HepG2 (cell line): ENCODE data around the gene DNM3. TPM values are rescaled to one million over a fixed set of nuclear protein-coding genes. Genes with fewer than 3 reads are reported as not detected.

Experiments used
- ATAC-seq: fragments of 200-7000 bp; cut with Tn5 transposase; 3 replicates; pipeline ENCODE4 v1.9.1; 2020; ENCODE audit warnings: mild to moderate bottlenecking, moderate library complexity
- BruUV-seq: library from RNA; stranded (reverse); fragments of 400-500 nt; replicated peaks from 2 replicates; lab custom pipeline; 2021; lab: Mats Ljungman, UMichigan
- CTCF ChIA-PET: fragments of 300-600 bp; formaldehyde crosslinking; extraction: SDS; loops from one replicate; lab custom pipeline; 2021; ENCODE audit warnings: low total read pairs, inconsistent platforms, low intra/inter-chr PET ratio; lab: Yijun Ruan, JAX
- POLR2A ChIA-PET: fragments of 350-600 bp; sonication (Branson Sonifier 250); formaldehyde crosslinking; loops from one replicate; lab custom pipeline; 2020; ENCODE audit warnings: antibody characterized with exemption, inconsistent platforms; lab: Yijun Ruan, JAX
- DNase-seq: peaks from one replicate; pipeline ENCODE4 v3.0.0-alpha.2; 2015; ENCODE audit warnings: low spot score
- FAIRE-seq: peaks from 3 replicates; lab custom pipeline; 2011; peaks lifted over from hg19 to GRCh38; lab: Jason Lieb, UNC
- H2AFZ ChIP-seq: one replicate; pipeline ENCODE4 v1.6.1; 2011; ENCODE audit warnings: low read length, inconsistent platforms
- H3K27ac ChIP-seq: fragments of 300-600 bp; 3 replicates; pipeline ENCODE4 v1.8.0; 2011; ENCODE audit warnings: mixed run types, mild to moderate bottlenecking, mixed read lengths, low read length, inconsistent platforms; ENCODE audit not compliant: insufficient read depth; ENCODE audit errors: extremely low read length
- H3K27me3 ChIP-seq, 2 experiments: fragments of 200-600 bp in 1 of 2; 2 replicates in 1 of 2; 3 replicates in 1 of 2; pipeline versions ENCODE4 v1.6.0 to v1.8.0; 2011; ENCODE audit warnings: low read length in 2 of 2, mild to moderate bottlenecking in 2 of 2, moderate library complexity in 2 of 2, inconsistent platforms in 1 of 2; ENCODE audit not compliant: insufficient read depth in 2 of 2, control insufficient read depth in 1 of 2
- H3K36me3 ChIP-seq, 2 experiments: fragments of 200-600 bp in 1 of 2; replicated peaks in 1 of 2; 2 replicates in 1 of 2; 3 replicates in 1 of 2; pipeline versions ENCODE4 v1.5.1 to v1.8.0; 2011; ENCODE audit warnings: low read length in 2 of 2, inconsistent platforms in 1 of 2; ENCODE audit not compliant: insufficient read depth in 2 of 2, control insufficient read depth in 1 of 2
- H3K4me1 ChIP-seq: 2 replicates; pipeline ENCODE4 v1.5.1; 2012; ENCODE audit warnings: low read length, inconsistent platforms; ENCODE audit not compliant: insufficient read depth
- H3K4me2 ChIP-seq: 2 replicates; pipeline ENCODE4 v1.6.0; 2011; ENCODE audit warnings: low read depth, low read length, inconsistent platforms
- H3K4me3 ChIP-seq, 3 experiments: fragments of 200-600 bp in 1 of 3; sonication (generic), shearing (Covaris generic) in 1 of 3; replicated peaks in 1 of 3; 2 replicates each; pipeline ENCODE4 v1.5.1; 2011 to 2016; ENCODE audit warnings: low read length in 3 of 3, inconsistent platforms in 2 of 3, low read depth in 2 of 3, mild to moderate bottlenecking in 2 of 3, control low read depth in 1 of 3, mixed read lengths in 1 of 3; ENCODE audit not compliant: insufficient read depth in 1 of 3
- H3K79me2 ChIP-seq: one replicate; pipeline ENCODE4 v1.6.1; 2011; ENCODE audit warnings: low read length, inconsistent platforms; ENCODE audit not compliant: insufficient read depth
- H3K9ac ChIP-seq: 2 replicates; pipeline ENCODE4 v1.6.0; 2011; ENCODE audit warnings: mild to moderate bottlenecking, low read depth, low read length, inconsistent platforms; ENCODE audit not compliant: insufficient read depth
- H3K9me3 ChIP-seq: 2 replicates; pipeline ENCODE4 v1.5.1; 2012; ENCODE audit warnings: mild to moderate bottlenecking, low read length
- H4K20me1 ChIP-seq: 2 replicates; pipeline ENCODE4 v1.6.0; 2011; ENCODE audit warnings: inconsistent platforms, mild to moderate bottlenecking, low read length, moderate library complexity; ENCODE audit not compliant: insufficient read depth
- ARNT2 ChIP-seq: sonication (generic); formaldehyde crosslinking; IDR thresholded peaks from 2 replicates; pipeline ENCODE4 v1.8.0; 2022; ENCODE audit warnings: mild to moderate bottlenecking, low read depth, missing genetic modification reagents, moderate library complexity
- ESRRA ChIP-seq: sonication (generic); formaldehyde crosslinking; IDR thresholded peaks from 2 replicates; pipeline ENCODE4 v1.5.1; 2020; ENCODE audit warnings: mild to moderate bottlenecking, low read depth, missing genetic modification reagents
- MTF1 ChIP-seq: sonication (generic); formaldehyde crosslinking; IDR thresholded peaks from 2 replicates; pipeline ENCODE4 v1.5.0; 2020; ENCODE audit warnings: missing genetic modification reagents
- NFE2 ChIP-seq: sonication (generic); formaldehyde crosslinking; IDR thresholded peaks from 2 replicates; pipeline ENCODE4 v1.4.0; 2020; ENCODE audit warnings: missing genetic modification reagents
- ONECUT2 ChIP-seq: sonication (generic); formaldehyde crosslinking; IDR thresholded peaks from 2 replicates; pipeline ENCODE4 v1.4.0; 2020; ENCODE audit warnings: missing genetic modification reagents
- SATB2 ChIP-seq: sonication (generic); formaldehyde crosslinking; IDR thresholded peaks from 2 replicates; pipeline ENCODE4 v1.5.0; 2020; ENCODE audit warnings: missing genetic modification reagents
- TBL1XR1 ChIP-seq: fragments of 150-350 bp; IDR thresholded peaks from 2 replicates; pipeline ENCODE4 v1.6.1; 2014; ENCODE audit warnings: borderline replicate concordance, low read length; ENCODE audit not compliant: partially characterized antibody
- TMF1 ChIP-seq: sonication (generic); formaldehyde crosslinking; IDR thresholded peaks from 2 replicates; pipeline ENCODE4 v1.8.1; 2022; ENCODE audit warnings: low read depth, missing genetic modification reagents
- ZNF30 ChIP-seq: sonication (generic); formaldehyde crosslinking; IDR thresholded peaks from 2 replicates; pipeline ENCODE4 v1.5.0; 2020; ENCODE audit warnings: mild to moderate bottlenecking, missing genetic modification reagents
- ZNF333 ChIP-seq: sonication (generic); formaldehyde crosslinking; IDR thresholded peaks from 2 replicates; pipeline ENCODE4 v1.4.0; 2020; ENCODE audit warnings: mild to moderate bottlenecking, missing genetic modification reagents, borderline replicate concordance
- ZNF34 ChIP-seq: sonication (generic); formaldehyde crosslinking; IDR thresholded peaks from 2 replicates; pipeline ENCODE4 v1.4.0; 2020; ENCODE audit warnings: mild to moderate bottlenecking, missing genetic modification reagents, borderline replicate concordance
- ZNF432 ChIP-seq: sonication (generic); formaldehyde crosslinking; IDR thresholded peaks from 2 replicates; pipeline ENCODE4 v1.5.0; 2020; ENCODE audit warnings: missing genetic modification reagents, mild to moderate bottlenecking, borderline replicate concordance
- ZNF441 ChIP-seq: sonication (generic); formaldehyde crosslinking; IDR thresholded peaks from 2 replicates; pipeline ENCODE4 v1.7.0; 2021; ENCODE audit warnings: missing genetic modification reagents, borderline replicate concordance
- ZNF569 ChIP-seq: sonication (generic); formaldehyde crosslinking; IDR thresholded peaks from 2 replicates; pipeline ENCODE4 v1.5.0; 2020; ENCODE audit warnings: mild to moderate bottlenecking, missing genetic modification reagents, moderate library complexity, borderline replicate concordance
- ZNF652 ChIP-seq: IDR thresholded peaks from 2 replicates; pipeline ENCODE4 v1.6.1; 2016; ENCODE audit warnings: low read depth, borderline replicate concordance
- ZNF883 ChIP-seq: sonication (generic); formaldehyde crosslinking; IDR thresholded peaks from 2 replicates; pipeline ENCODE4 v1.5.1; 2020; ENCODE audit warnings: mild to moderate bottlenecking, missing genetic modification reagents; ENCODE audit errors: not compliant biosample characterization
- in situ Hi-C: cut with HindIII; loops from 2 replicates; pipeline ENCODE4 v1.10.0; 2017; ENCODE audit warnings: low pct_unique_long_range_greater_than_20kb; ENCODE audit not compliant: extremely low pct_ligation_motif_present
- intact Hi-C: fragments of 100-400 bp; cut with micrococcal nuclease; formaldehyde crosslinking; loops from one replicate; pipeline ENCODE4 v1.10.0; 2022; ENCODE audit not compliant: unreplicated experiment
- polyA plus RNA-seq, 8 experiments: library from polyadenylated mRNA; depleted of rRNA in 3 of 8; stranded (reverse) in 7 of 8; unstranded in 1 of 8; fragments of >200 nt; fragmentation: Illumina TruSeq in 4 of 8; extraction: Trizol in 4 of 8; gene quantifications; 2 replicates each; pipeline versions ENCODE4 v1.2.1 to v1.2.3, GENCODE V29; 2011 to 2016; ENCODE audit warnings: low read depth in 4 of 8, missing spikeins in 1 of 8, mixed read lengths in 1 of 8; ENCODE audit not compliant: insufficient read depth in 1 of 8
- total RNA-seq, 5 experiments: library from RNA; depleted of rRNA; stranded (reverse); fragments of >200 nt; fragmentation: Illumina TruSeq; extraction: Trizol; gene quantifications; 2 replicates each; pipeline ENCODE4 v1.2.3, GENCODE V29; 2016; ENCODE audit warnings: low read depth in 1 of 5
- TF ChIP-seq, protein P1 (sequence below): sonication (generic); formaldehyde crosslinking; IDR thresholded peaks from 2 replicates; pipeline ENCODE4 v1.8.0; 2022; ENCODE audit warnings: mild to moderate bottlenecking, missing genetic modification reagents
- TF ChIP-seq, protein P2 (sequence below): sonication (generic); formaldehyde crosslinking; IDR thresholded peaks from 2 replicates; pipeline ENCODE4 v1.4.0; 2020; ENCODE audit warnings: missing genetic modification reagents

The DNM3 gene
- total and polyA plus RNA-seq, 2 of the 13 experiments (the other 11 are each of a cell fraction or from before 2014, with no cell fraction given): 0.05 TPM; not detected in 1

DNA sequence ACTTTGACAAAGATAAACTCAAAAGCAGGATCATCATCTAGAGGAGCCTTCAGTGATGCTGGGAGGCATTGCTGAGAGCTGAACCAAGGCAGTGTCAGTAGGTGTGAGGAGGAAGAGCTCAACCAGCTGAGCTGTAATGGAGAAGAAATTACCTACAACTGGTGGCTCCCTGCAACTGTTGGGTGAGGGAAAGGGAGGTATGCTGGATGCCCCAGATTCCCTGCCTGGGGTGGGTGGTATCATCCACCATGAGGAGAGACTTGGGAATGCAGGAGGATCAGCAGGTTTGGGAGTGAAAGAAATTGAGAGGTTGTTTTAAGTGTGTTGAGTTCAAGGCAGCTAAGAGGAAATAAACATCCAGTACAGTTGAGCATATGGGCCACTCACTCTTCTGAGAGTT lies 199.8 kb downstream of the DNM3 start:
- Histone ChIP-seq H3K9me3 (no peaks in the 10 kb centered on the region), H3K36me3 (no peaks in the 10 kb centered on the region), H3K79me2 (no peaks in the 10 kb centered on the region), H3K4me2 (no peak overlapping the region), H3K27me3 (no peaks in the 10 kb centered on the region), H4K20me1 (no peaks in the 10 kb centered on the region), H2AFZ (no peak overlapping the region), H3K4me1 (no peaks in the 10 kb centered on the region), H3K27ac (no peak overlapping the region), H3K4me3 (no peak overlapping the region), H3K9ac (no peak overlapping the region)
- in situ Hi-C loops: no loop called here
- ChIA-PET CTCF (interaction anchor here (1.2 kb wide), 1 partner anchor 358 kb away, joined by 5 read pairs; no protein-coding TSS in a partner anchor), POLR2A (no interaction called here)
- FAIRE-seq (no peak), DNase-seq (no peak), ATAC-seq (no peak)
- BruUV-seq: no TSS peak
- intact Hi-C loops: no loop called here
- TF ChIP-seq MTF1: no peak
- no peak for TF ChIP-seq ZNF34 (CRISPR knock-in tag)
- TF ChIP-seq NFE2 (CRISPR knock-in tag): no peak
- no peak for TF ChIP-seq ARNT2 (CRISPR knock-in tag)
- no peak for TF ChIP-seq ZNF441 (CRISPR knock-in tag)
- TF ChIP-seq, protein P1, sequence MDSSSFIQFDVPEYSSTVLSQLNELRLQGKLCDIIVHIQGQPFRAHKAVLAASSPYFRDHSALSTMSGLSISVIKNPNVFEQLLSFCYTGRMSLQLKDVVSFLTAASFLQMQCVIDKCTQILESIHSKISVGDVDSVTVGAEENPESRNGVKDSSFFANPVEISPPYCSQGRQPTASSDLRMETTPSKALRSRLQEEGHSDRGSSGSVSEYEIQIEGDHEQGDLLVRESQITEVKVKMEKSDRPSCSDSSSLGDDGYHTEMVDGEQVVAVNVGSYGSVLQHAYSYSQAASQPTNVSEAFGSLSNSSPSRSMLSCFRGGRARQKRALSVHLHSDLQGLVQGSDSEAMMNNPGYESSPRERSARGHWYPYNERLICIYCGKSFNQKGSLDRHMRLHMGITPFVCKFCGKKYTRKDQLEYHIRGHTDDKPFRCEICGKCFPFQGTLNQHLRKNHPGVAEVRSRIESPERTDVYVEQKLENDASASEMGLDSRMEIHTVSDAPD (CRISPR knock-in tag): no peak
- no peak for TF ChIP-seq ZNF569
- TF ChIP-seq SATB2 (CRISPR knock-in tag): no peak
- no peak for TF ChIP-seq ZNF30 (CRISPR knock-in tag)
- no peak for TF ChIP-seq ZNF333 (CRISPR knock-in tag)
- no peak for TF ChIP-seq ESRRA (CRISPR knock-in tag)
- TF ChIP-seq ZNF652: no peak
- no peak for TF ChIP-seq ONECUT2 (CRISPR knock-in tag)
- no peak for TF ChIP-seq TMF1 (CRISPR knock-in tag)
- TF ChIP-seq, protein P2, sequence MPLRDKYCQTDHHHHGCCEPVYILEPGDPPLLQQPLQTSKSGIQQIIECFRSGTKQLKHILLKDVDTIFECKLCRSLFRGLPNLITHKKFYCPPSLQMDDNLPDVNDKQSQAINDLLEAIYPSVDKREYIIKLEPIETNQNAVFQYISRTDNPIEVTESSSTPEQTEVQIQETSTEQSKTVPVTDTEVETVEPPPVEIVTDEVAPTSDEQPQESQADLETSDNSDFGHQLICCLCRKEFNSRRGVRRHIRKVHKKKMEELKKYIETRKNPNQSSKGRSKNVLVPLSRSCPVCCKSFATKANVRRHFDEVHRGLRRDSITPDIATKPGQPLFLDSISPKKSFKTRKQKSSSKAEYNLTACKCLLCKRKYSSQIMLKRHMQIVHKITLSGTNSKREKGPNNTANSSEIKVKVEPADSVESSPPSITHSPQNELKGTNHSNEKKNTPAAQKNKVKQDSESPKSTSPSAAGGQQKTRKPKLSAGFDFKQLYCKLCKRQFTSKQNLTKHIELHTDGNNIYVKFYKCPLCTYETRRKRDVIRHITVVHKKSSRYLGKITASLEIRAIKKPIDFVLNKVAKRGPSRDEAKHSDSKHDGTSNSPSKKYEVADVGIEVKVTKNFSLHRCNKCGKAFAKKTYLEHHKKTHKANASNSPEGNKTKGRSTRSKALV (CRISPR knock-in tag): no peak
- TF ChIP-seq ZNF432 (CRISPR knock-in tag): no peak
- no peak for TF ChIP-seq ZNF883 (CRISPR knock-in tag)
- TF ChIP-seq TBL1XR1: no peak
